Nephron (organoid): ENCODE measurements around the gene UBE2L5.
"Not testable (repeated sequence)": the region's sequence is repeated elsewhere in the genome, so short reads cannot be mapped to it uniquely, and the experiment has no call there.

Experiments used
- H3K27ac Mint-ChIP-seq, 3 experiments: 2 replicates each; pipeline ENCODE4 v1.8.0; 2020; ENCODE audit warnings: mixed read lengths in 3 of 3, mild to moderate bottlenecking in 2 of 3, moderate library complexity in 1 of 3
- H3K27me3 Mint-ChIP-seq: 2 replicates; pipeline ENCODE4 v1.8.0; 2021; ENCODE audit warnings: low read depth, mild to moderate bottlenecking, moderate library complexity, mixed read lengths
- H3K36me3 Mint-ChIP-seq: 2 replicates; pipeline ENCODE4 v1.8.0; 2020; ENCODE audit warnings: low read depth, mixed read lengths
- H3K4me1 Mint-ChIP-seq: 2 replicates; pipeline ENCODE4 v1.8.0; 2020; ENCODE audit warnings: mixed read lengths
- H3K4me3 Mint-ChIP-seq, 3 experiments: 2 replicates each; pipeline ENCODE4 v1.8.0; 2020; ENCODE audit warnings: mild to moderate bottlenecking in 3 of 3, mixed read lengths in 3 of 3, moderate library complexity in 2 of 3
- H3K9me3 Mint-ChIP-seq: 2 replicates; pipeline ENCODE4 v1.8.0; 2020; ENCODE audit warnings: mixed read lengths
- CTCF ChIP-seq, 3 experiments: fragments of 200-600 bp; sonication (generic); IDR thresholded peaks; one replicate each; pipeline ENCODE4 v1.5.0; 2021; ENCODE audit warnings: antibody characterized with exemption in 3 of 3; ENCODE audit not compliant: unreplicated experiment in 3 of 3

The UBE2L5 gene

DNA sequence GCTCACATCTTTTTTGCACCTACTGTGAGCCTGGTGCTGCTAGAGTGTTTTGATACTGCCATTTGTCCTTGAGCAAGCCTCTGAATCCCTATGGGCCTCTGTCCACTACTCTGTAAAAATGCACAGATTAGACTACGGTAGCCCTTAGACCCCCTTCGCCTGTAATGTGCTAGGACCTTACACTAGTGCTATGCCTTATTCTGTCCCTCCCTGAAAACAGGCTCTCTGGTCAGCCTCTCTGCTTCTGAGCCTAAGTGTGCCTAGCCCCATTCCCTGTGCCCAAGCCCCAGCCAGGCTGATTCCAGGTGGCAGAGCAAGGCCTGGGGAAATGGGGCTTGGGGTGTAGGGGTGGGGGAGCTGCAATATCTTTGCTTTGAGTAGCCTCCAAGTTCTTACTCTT, 32.7 kb downstream of the UBE2L5 start:
- peaks cover 5% of the 10 kb centered on the region for H3K4me1 Mint-ChIP-seq
- H3K9me3 Mint-ChIP-seq = no peaks in the 10 kb centered on the region

GRCh38 chr13:30456290-30456689, 34.0 kb downstream of the UBE2L5 start:
- peaks cover 7% of the 10 kb centered on the region for H3K4me1 Mint-ChIP-seq
- H3K4me3 Mint-ChIP-seq = no peak overlapping the region
- H3K36me3 Mint-ChIP-seq = peaks cover 26% of the 10 kb centered on the region

More for the DNA sequence above, 32.7 kb downstream of the UBE2L5 start:
- H3K36me3 Mint-ChIP-seq = peaks cover 24% of the 10 kb centered on the region
- H3K4me3 Mint-ChIP-seq = no peak overlapping the region
- H3K27me3 Mint-ChIP-seq = no peaks in the 10 kb centered on the region
- H3K27ac Mint-ChIP-seq = no peak overlapping the region
- TF ChIP-seq CTCF (IDR thresholded peaks at IDR 0.05; ENCODE audit: unreplicated experiment in 3 of 3) = no peak

DNA sequence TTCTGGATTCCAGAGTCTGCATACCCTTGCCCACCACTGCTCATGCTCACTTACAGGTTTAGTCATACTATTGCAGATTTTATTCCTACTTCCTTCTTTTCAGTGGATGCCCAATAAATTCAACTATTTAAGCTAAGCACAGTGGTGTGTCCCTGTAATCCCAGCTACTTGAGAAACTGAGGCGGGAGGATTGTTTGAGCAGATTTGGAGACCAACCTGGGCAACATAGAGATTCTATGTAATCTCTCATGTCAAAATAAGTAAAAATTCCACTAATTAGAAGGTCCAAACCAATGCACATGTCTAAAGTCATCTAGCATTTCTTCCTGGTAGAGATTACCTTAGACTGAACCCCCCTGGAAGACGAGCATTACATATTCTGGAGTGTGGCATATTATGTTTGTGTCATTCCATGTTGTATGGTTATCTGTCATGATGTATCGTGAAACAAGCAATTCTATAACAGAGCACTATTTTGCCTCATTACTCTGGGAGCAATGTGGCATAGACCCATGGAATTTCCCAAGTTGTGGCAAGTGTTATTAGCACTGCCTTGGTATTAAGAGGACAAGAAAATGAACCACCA, 35.1 kb downstream of the UBE2L5 start:
- no peak for TF ChIP-seq CTCF (IDR thresholded peaks at IDR 0.05; ENCODE audit: unreplicated experiment in 3 of 3)
- no peaks in the 10 kb centered on the region for H3K27me3 Mint-ChIP-seq
- no peaks in the 10 kb centered on the region for H3K9me3 Mint-ChIP-seq
- H3K27ac Mint-ChIP-seq = no peak overlapping the region
- peaks cover 35% of the 10 kb centered on the region for H3K36me3 Mint-ChIP-seq
- H3K4me3 Mint-ChIP-seq = no peak overlapping the region
- peaks cover 16% of the 10 kb centered on the region for H3K4me1 Mint-ChIP-seq

More at GRCh38 chr13:30456290-30456689, 34.0 kb downstream of the UBE2L5 start:
- TF ChIP-seq CTCF (IDR thresholded peaks at IDR 0.05; ENCODE audit: unreplicated experiment in 3 of 3) = no peak
- Mint-ChIP-seq H3K27me3 (no peaks in the 10 kb centered on the region), H3K9me3 (no peaks in the 10 kb centered on the region), H3K27ac (peak overlapping the region; percentile 12 to 77 (median 69))

DNA sequence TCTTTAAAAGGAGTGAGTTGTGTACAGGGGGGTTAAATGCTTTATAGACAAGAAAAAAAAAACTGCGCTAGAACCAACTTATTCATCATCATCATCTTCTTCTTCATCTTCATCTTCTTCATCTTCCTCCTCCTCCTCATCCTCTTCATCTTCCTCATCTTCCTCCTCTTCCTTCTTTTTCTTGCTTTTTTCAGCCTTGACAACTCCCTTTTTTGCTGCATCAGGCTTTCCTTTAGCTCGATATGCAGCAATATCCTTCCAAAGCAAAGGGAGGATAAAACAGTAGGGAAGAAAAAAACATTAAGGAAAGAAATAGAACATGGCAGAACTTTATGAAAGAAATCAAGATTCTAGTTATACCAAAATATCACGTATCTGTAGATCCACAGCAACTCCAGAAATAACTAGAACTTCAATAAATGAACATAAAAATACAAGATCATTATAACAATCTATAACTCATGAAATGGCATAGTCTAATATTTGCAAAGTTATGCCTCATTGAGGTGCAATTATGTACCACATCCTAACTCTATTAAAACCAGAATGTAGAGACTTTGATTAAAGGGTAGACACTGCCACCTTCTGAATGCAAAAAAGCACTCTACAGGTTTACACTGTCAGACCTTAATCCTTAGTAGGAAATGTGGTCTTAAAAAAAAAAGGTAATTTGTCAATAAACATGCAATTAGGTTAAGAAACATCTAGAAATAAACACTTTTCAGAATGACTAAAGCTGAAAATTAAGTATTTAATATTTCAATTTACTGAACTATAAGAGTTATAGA, 39.2 kb downstream of the UBE2L5 start:
- peak; percentile 37 to 55 (median 52) for TF ChIP-seq CTCF (IDR thresholded peaks at IDR 0.05; ENCODE audit: unreplicated experiment in 3 of 3)
- Mint-ChIP-seq H3K4me3 (peak overlapping the region in 2 of 3 experiments; percentile 18 to 96), H3K27ac (peak overlapping the region; percentile 32 to 84 (median 58)), H3K4me1 (peaks cover 33% of the 10 kb centered on the region), H3K36me3 (peaks cover 48% of the 10 kb centered on the region)
- H3K27me3 Mint-ChIP-seq, H3K9me3 Mint-ChIP-seq: not testable (repeated sequence)

- Mint-ChIP-seq H3K27me3 (no peaks in the 10 kb centered on the region), H3K36me3 (peaks cover 34% of the 10 kb centered on the region), H3K4me1 (peaks cover 41% of the 10 kb centered on the region), H3K4me3 (peak overlapping the region; percentile 91 to 96 (median 93)), H3K9me3 (no peaks in the 10 kb centered on the region), H3K27ac (peak overlapping the region; percentile 98 to 100 (median 99))
- TF ChIP-seq CTCF (IDR thresholded peaks at IDR 0.05; ENCODE audit: unreplicated experiment in 3 of 3) = no peak
Measured at GRCh38 chr13:30463787-30464495, 41.6 kb downstream of the UBE2L5 start.
